Ishikawa (cell line): ENCODE results near the gene OSR1.

Experiments used
- CEBPB ChIP-seq: IDR thresholded peaks from 2 replicates; pipeline ENCODE4 v1.6.1; 2012
- MAX ChIP-seq: IDR thresholded peaks from 2 replicates; pipeline ENCODE4 v1.6.1; 2012
- TAF1 ChIP-seq: IDR thresholded peaks from 2 replicates; pipeline ENCODE4 v1.6.1; 2012; ENCODE audit warnings: low read depth, mild to moderate bottlenecking
- YY1 ChIP-seq: IDR thresholded peaks from 2 replicates; pipeline ENCODE4 v1.6.1; 2012; ENCODE audit warnings: low read depth
- ZBTB7A ChIP-seq: IDR thresholded peaks from 2 replicates; pipeline ENCODE4 v1.6.1; 2012; ENCODE audit warnings: low read depth
- TF ChIP-seq, protein P1 (sequence below): IDR thresholded peaks from 2 replicates; pipeline ENCODE4 v1.6.1; 2012

DNA sequence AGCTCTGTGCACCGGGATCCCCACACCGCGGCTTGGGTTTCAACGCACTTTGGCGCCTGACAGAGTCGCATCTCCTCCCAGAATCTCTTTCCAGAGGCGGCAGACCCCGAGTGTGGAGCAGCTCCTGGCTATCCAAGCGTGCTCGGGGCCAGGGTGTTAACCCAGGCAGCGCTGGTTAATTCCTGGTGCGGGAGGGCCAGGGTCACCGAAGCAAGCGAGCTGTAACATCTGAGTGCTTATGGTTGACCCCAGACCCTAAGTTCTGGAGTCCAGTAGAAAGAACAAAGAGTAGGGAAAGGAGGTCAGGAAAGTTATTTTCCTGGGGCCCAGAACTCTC is 566 bp upstream of the OSR1 start:
- no peak for TF ChIP-seq MAX
- TF ChIP-seq ZBTB7A: no peak
- no peak for TF ChIP-seq TAF1
- no peak for TF ChIP-seq YY1
- TF ChIP-seq CEBPB: no peak
- TF ChIP-seq, protein P1, sequence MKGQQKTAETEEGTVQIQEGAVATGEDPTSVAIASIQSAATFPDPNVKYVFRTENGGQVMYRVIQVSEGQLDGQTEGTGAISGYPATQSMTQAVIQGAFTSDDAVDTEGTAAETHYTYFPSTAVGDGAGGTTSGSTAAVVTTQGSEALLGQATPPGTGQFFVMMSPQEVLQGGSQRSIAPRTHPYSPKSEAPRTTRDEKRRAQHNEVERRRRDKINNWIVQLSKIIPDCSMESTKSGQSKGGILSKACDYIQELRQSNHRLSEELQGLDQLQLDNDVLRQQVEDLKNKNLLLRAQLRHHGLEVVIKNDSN: no peak
